Measurements from ENCODE around the gene FAM117A. TPM values are rescaled to one million over a fixed set of nuclear protein-coding genes. Genes with fewer than 3 reads are reported as not detected.

The FAM117A gene
- total and polyA plus RNA-seq, 3 donors from 2014 or later = 30.2 to 67.3 (median 38.1) TPM

DNA sequence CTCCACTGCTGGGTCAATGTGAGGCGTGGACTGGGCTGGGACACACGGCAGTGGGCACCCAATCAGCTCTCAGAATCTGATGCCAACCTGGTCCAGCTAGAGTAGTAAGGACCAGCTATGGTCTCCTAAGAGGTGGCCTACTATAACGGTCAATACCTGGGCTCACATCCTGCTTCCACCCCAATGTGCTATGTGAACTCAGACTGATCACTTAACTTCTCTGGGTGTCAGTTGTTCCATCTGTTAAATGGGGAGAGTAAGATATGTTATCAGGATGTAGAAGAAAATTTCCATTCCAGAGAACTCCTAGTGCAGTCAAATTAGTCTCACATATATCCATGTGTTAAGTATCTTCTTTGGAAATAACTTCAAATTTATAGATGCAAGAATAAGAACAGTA, 14.2 kb downstream of the FAM117A start:
- H3K36me3 ChIP-seq (ENCODE audit: low read depth, missing control alignments) = no peaks in the 10 kb centered on the region
- no peak overlapping the region for H3K4me3 ChIP-seq
- H3K27ac ChIP-seq = no peak overlapping the region
- intact Hi-C loops (cut with DNase I; ENCODE audit: low total_unique reads) = no loop called here
- H3K4me1 ChIP-seq = peaks cover 3% of the 10 kb centered on the region
- no peaks in the 10 kb centered on the region for H3K27me3 ChIP-seq
- TF ChIP-seq, protein P1, sequence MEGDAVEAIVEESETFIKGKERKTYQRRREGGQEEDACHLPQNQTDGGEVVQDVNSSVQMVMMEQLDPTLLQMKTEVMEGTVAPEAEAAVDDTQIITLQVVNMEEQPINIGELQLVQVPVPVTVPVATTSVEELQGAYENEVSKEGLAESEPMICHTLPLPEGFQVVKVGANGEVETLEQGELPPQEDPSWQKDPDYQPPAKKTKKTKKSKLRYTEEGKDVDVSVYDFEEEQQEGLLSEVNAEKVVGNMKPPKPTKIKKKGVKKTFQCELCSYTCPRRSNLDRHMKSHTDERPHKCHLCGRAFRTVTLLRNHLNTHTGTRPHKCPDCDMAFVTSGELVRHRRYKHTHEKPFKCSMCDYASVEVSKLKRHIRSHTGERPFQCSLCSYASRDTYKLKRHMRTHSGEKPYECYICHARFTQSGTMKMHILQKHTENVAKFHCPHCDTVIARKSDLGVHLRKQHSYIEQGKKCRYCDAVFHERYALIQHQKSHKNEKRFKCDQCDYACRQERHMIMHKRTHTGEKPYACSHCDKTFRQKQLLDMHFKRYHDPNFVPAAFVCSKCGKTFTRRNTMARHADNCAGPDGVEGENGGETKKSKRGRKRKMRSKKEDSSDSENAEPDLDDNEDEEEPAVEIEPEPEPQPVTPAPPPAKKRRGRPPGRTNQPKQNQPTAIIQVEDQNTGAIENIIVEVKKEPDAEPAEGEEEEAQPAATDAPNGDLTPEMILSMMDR (IDR thresholded peaks at IDR 0.05) = no peak
- H3K9me3 ChIP-seq = no peaks in the 10 kb centered on the region
- DNase-seq = no peak
- WGBS, 2 donors = 89 to 100% methylated on average over 3 of the region's 3 CpGs

DNA sequence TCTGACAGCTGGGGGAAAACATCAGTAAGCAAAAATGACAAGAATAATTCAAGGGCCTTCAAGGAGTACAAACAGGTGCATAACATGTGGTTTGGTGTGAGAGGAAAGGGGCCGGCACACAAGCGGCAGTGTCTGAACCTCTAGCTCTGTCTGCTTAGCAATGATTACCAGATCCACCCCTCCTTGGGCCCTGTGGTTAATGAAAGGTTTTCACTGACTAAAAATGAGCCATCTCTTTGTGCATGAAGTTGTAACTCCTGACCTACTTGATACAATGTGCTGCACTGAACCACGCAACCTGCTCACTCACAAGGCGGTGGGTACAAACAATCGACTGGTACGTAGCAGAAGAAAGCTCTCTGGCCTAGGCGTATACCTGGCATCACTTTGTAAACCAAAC, 15.1 kb downstream of the FAM117A start:
- TF ChIP-seq, protein P1 (IDR thresholded peaks at IDR 0.05) = no peak
- no peak for TF ChIP-seq POLR2A (IDR thresholded peaks at IDR 0.05)
- H3K9me3 ChIP-seq = no peaks in the 10 kb centered on the region
- 77 to 91% methylated on average over 7 of the region's 7 CpGs for WGBS, 2 donors
- no peak overlapping the region for H3K27ac ChIP-seq
- H3K4me1 ChIP-seq = no peaks in the 10 kb centered on the region
- no peaks in the 10 kb centered on the region for H3K27me3 ChIP-seq
- no peaks in the 10 kb centered on the region for H3K36me3 ChIP-seq (ENCODE audit: low read depth, missing control alignments)
- DNase-seq = no peak
- no peak overlapping the region for H3K4me3 ChIP-seq
- intact Hi-C loops (cut with DNase I; ENCODE audit: low total_unique reads) = no loop called here

GRCh38 chr17:49748223-49748622, 15.7 kb downstream of the FAM117A start:
- Histone ChIP-seq H3K36me3 (ENCODE audit: low read depth, missing control alignments) (no peaks in the 10 kb centered on the region), H3K4me3 (no peak overlapping the region), H3K27me3 (no peaks in the 10 kb centered on the region), H3K9me3 (no peaks in the 10 kb centered on the region), H3K4me1 (no peaks in the 10 kb centered on the region), H3K27ac (no peak overlapping the region)
- no peak for TF ChIP-seq POLR2A (IDR thresholded peaks at IDR 0.05)
- TF ChIP-seq, protein P1 (IDR thresholded peaks at IDR 0.05) = no peak
- WGBS, 2 donors = 84 to 86% methylated on average over 3 of the region's 3 CpGs
- no peak for DNase-seq
- intact Hi-C loops (cut with DNase I; ENCODE audit: low total_unique reads) = no loop called here

- H3K36me3 ChIP-seq (ENCODE audit: low read depth, missing control alignments) = no peaks in the 10 kb centered on the region
- H3K27ac ChIP-seq = no peak overlapping the region
- TF ChIP-seq, protein P1 (IDR thresholded peaks at IDR 0.05) = no peak
- no peak for TF ChIP-seq POLR2A (IDR thresholded peaks at IDR 0.05)
- H3K27me3 ChIP-seq = no peaks in the 10 kb centered on the region
- 56 to 63% methylated on average over 1 of the region's 1 CpG for WGBS, 2 donors
- H3K9me3 ChIP-seq = no peaks in the 10 kb centered on the region
- no peak overlapping the region for H3K4me3 ChIP-seq
- no peak for DNase-seq
- intact Hi-C loops (cut with DNase I; ENCODE audit: low total_unique reads) = no loop called here
- H3K4me1 ChIP-seq = peaks cover 3% of the 10 kb centered on the region
Measured at GRCh38 chr17:49747632-49748031, 16.3 kb downstream of the FAM117A start.

DNA sequence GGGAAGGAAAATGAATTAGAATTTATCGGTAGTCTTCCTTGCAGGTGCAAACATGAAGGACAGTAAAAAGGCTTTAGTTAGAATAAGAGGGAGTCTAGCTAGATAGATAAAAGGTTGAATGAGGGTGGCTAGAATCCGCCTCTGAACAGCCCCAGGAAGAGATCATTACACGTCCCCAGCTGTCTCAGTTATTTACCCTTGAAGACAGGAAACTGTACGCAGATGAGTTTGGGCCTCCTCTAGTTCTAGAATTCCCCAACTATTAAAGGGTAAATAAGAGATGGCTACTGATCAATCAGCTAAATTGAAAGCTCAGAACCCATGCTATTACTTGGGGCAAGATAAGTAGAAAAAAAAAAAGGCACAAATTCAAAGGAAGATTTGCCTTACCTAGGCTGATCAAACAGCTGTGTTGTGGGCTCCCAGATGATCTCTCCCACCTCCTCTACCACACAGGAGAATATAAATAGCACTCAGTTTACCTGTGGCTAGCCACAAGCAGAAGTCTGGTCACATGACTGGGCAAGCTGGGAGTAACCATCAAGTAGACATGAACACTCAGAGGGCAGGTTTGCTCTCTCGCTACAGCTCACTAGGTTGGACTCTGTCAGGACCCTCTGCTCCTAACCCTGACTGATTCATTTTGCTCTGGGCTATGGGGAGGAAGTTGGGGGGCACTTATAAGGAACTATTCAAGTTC, 17.0 kb downstream of the FAM117A start:
- H3K4me1 ChIP-seq = peaks cover 10% of the 10 kb centered on the region
- DNase-seq = no peak
- H3K4me3 ChIP-seq = no peak overlapping the region
- no peaks in the 10 kb centered on the region for H3K9me3 ChIP-seq
- H3K27ac ChIP-seq = no peak overlapping the region
- TF ChIP-seq, protein P1 (IDR thresholded peaks at IDR 0.05) = no peak
- TF ChIP-seq POLR2A (IDR thresholded peaks at IDR 0.05) = no peak
- 82 to 86% methylated on average over 5 of the region's 5 CpGs for WGBS, 2 donors
- H3K36me3 ChIP-seq (ENCODE audit: low read depth, missing control alignments) = no peaks in the 10 kb centered on the region
- no peaks in the 10 kb centered on the region for H3K27me3 ChIP-seq
- intact Hi-C loops (cut with DNase I; ENCODE audit: low total_unique reads) = no loop called here
